BLaER1 treated with 17β-estradiol and CSF1 and Interleukin-3, amounts not matched to agents 10 nM and 100 nM (cell line): Measurements from ENCODE around the gene BMP2K.
"Not testable (repeated sequence)": the region's sequence is repeated elsewhere in the genome, so short reads cannot be mapped to it uniquely, and the experiment has no call there.

ENCODE experiments used
- H3K27ac ChIP-seq, 11 experiments: shearing (Covaris generic); formaldehyde crosslinking; 2 replicates each; pipeline ENCODE4 v1.8.1; 2022
- H3K27me3 ChIP-seq, 11 experiments: shearing (Covaris generic); formaldehyde crosslinking; 2 replicates each; pipeline ENCODE4 v1.8.1; 2022
- H3K36me3 ChIP-seq, 11 experiments: shearing (Covaris generic); formaldehyde crosslinking; 2 replicates each; pipeline ENCODE4 v1.8.1; 2022
- H3K4me1 ChIP-seq, 10 experiments: shearing (Covaris generic); formaldehyde crosslinking; 2 replicates each; pipeline ENCODE4 v1.8.1; 2022
- H3K4me2 ChIP-seq, 11 experiments: shearing (Covaris generic); formaldehyde crosslinking; 2 replicates each; pipeline ENCODE4 v1.8.1; 2022
- H3K4me3 ChIP-seq, 10 experiments: shearing (Covaris generic); formaldehyde crosslinking; 2 replicates each; pipeline ENCODE4 v1.8.1; 2022
- H3K9ac ChIP-seq, 11 experiments: shearing (Covaris generic); formaldehyde crosslinking; 2 replicates each; pipeline ENCODE4 v1.8.1; 2022
- H3K9me3 ChIP-seq, 11 experiments: shearing (Covaris generic); formaldehyde crosslinking; replicated peaks in 1 of 11; 2 replicates each; pipeline ENCODE4 v1.8.1; 2022
- H4K20me1 ChIP-seq, 11 experiments: shearing (Covaris generic); formaldehyde crosslinking; 2 replicates each; pipeline ENCODE4 v1.8.1; 2022
- Cebpa-rat ChIP-seq, 11 experiments: shearing (Covaris generic); IDR thresholded peaks; 2 replicates each; pipeline ENCODE4 v1.8.1; 2022

The BMP2K gene

GRCh38 chr4:78788007-78788889 lies 12.1 kb downstream of the BMP2K start:
- Histone ChIP-seq H3K27ac (0 out of 22 replicates have a peak overlapping the region, but pooled peaks of 1 of the 11 experiments have one; percentile 12), H3K4me1 (peaks cover 25 to 99% (median 35%) of the 10 kb centered on the region in 10 experiments), H3K4me2 (peak overlapping the region in 3 of 11 experiments; percentile 66 to 99 (median 99); a peak in 5 of 22 replicates), H3K9me3 (peaks cover 0 to 51% (median 26%) of the 10 kb centered on the region in 11 experiments; a peak in 13 of 22 replicates), H3K36me3 (peaks cover 47 to 100% (median 85%) of the 10 kb centered on the region in 11 experiments), H3K9ac (0 out of 22 replicates have a peak overlapping the region, but pooled peaks of 1 of the 11 experiments have one; percentile 46), H3K4me3 (no peak overlapping the region), H3K27me3 (no peaks in the 10 kb centered on the region), H4K20me1 (peaks cover 8 to 100% (median 93%) of the 10 kb centered on the region in 11 experiments; a peak in 21 of 22 replicates)
- TF ChIP-seq Cebpa-rat (IDR thresholded peaks at IDR 0.05), result no peak

- H3K27ac ChIP-seq, H3K4me3 ChIP-seq, H3K9ac ChIP-seq, H3K4me2 ChIP-seq, H3K27me3 ChIP-seq: not testable (repeated sequence)
- Histone ChIP-seq H4K20me1 (peaks cover 0 to 98% (median 82%) of the 10 kb centered on the region in 11 experiments; a peak in 19 of 22 replicates), H3K36me3 (peaks cover 42 to 87% (median 67%) of the 10 kb centered on the region in 11 experiments), H3K4me1 (peaks cover 0 to 75% (median 9%) of the 10 kb centered on the region in 10 experiments; a peak in 12 of 20 replicates), H3K9me3 (peaks cover 0 to 47% (median 34%) of the 10 kb centered on the region in 11 experiments; a peak in 19 of 22 replicates)
Observed at GRCh38 chr4:78795594-78796416, 19.7 kb downstream of the BMP2K start.

- H4K20me1 ChIP-seq, result peaks cover 0 to 98% (median 82%) of the 10 kb centered on the region in 11 experiments; a peak in 19 of 22 replicates
- H3K27me3 ChIP-seq, result no peaks in the 10 kb centered on the region
- peaks cover 0 to 46% (median 33%) of the 10 kb centered on the region in 11 experiments; a peak in 19 of 22 replicates for H3K9me3 ChIP-seq
- H3K36me3 ChIP-seq, result peaks cover 37 to 80% (median 60%) of the 10 kb centered on the region in 11 experiments
- H3K4me3 ChIP-seq, result no peak overlapping the region
- H3K4me2 ChIP-seq, result peak overlapping the region in 6 of 11 experiments; percentile 2 to 53 (median 21); a peak in 5 of 22 replicates
- no peak overlapping the region for H3K9ac ChIP-seq
- peaks cover 0 to 75% (median 9%) of the 10 kb centered on the region in 10 experiments; a peak in 12 of 20 replicates for H3K4me1 ChIP-seq
- H3K27ac ChIP-seq, result no peak overlapping the region
- TF ChIP-seq Cebpa-rat (IDR thresholded peaks at IDR 0.05), result no peak
Observed at GRCh38 chr4:78796526-78796925, 20.4 kb downstream of the BMP2K start.

- Histone ChIP-seq H3K4me1 (peaks cover 0 to 74% (median 9%) of the 10 kb centered on the region in 10 experiments; a peak in 12 of 20 replicates), H3K36me3 (peaks cover 34 to 76% (median 50%) of the 10 kb centered on the region in 11 experiments), H3K4me3 (no peak overlapping the region), H3K9me3 (peaks cover 0 to 46% (median 32%) of the 10 kb centered on the region in 11 experiments; a peak in 19 of 22 replicates), H3K27me3 (no peaks in the 10 kb centered on the region), H4K20me1 (peaks cover 0 to 98% (median 83%) of the 10 kb centered on the region in 11 experiments; a peak in 21 of 22 replicates), H3K4me2 (peak overlapping the region in 2 of 11 experiments; percentile 53 to 67; a peak in 4 of 22 replicates), H3K27ac (no peak overlapping the region; a peak in 1 of 22 replicates), H3K9ac (no peak overlapping the region)
- no peak for TF ChIP-seq Cebpa-rat (IDR thresholded peaks at IDR 0.05)
Observed at GRCh38 chr4:78797777-78798284, 21.7 kb downstream of the BMP2K start.

- Histone ChIP-seq H3K9ac (no peak overlapping the region), H3K36me3 (peaks cover 29 to 77% (median 50%) of the 10 kb centered on the region in 11 experiments)
Observed at GRCh38 chr4:78799551-78800495, 23.7 kb downstream of the BMP2K start.

GRCh38 chr4:78800965-78801364 lies 24.8 kb downstream of the BMP2K start:
- Histone ChIP-seq H3K4me1 (peaks cover 0 to 80% (median 9%) of the 10 kb centered on the region in 10 experiments; a peak in 12 of 20 replicates), H3K9ac (no peak overlapping the region), H3K36me3 (peaks cover 28 to 80% (median 53%) of the 10 kb centered on the region in 11 experiments), H3K4me3 (no peak overlapping the region), H3K9me3 (peaks cover 0 to 50% (median 41%) of the 10 kb centered on the region in 11 experiments; a peak in 19 of 22 replicates), H3K4me2 (peak overlapping the region in 2 of 11 experiments; percentile 13 to 32; a peak in 3 of 22 replicates), H3K27me3 (no peaks in the 10 kb centered on the region), H4K20me1 (peaks cover 0 to 98% (median 90%) of the 10 kb centered on the region in 11 experiments; a peak in 21 of 22 replicates), H3K27ac (peak overlapping the region in 1 of 11 experiments; percentile 12; a peak in 2 of 22 replicates)
- TF ChIP-seq Cebpa-rat (IDR thresholded peaks at IDR 0.05), result no peak

More at GRCh38 chr4:78799551-78800495, 23.7 kb downstream of the BMP2K start:
- Histone ChIP-seq H3K4me2 (peak overlapping the region in 2 of 11 experiments; percentile 53 to 62; a peak in 6 of 22 replicates), H3K27me3 (no peaks in the 10 kb centered on the region), H3K27ac (no peak overlapping the region; a peak in 1 of 22 replicates), H3K4me3 (no peak overlapping the region), H4K20me1 (peaks cover 0 to 98% (median 83%) of the 10 kb centered on the region in 11 experiments; a peak in 21 of 22 replicates), H3K4me1 (peaks cover 0 to 80% (median 9%) of the 10 kb centered on the region in 10 experiments; a peak in 12 of 20 replicates), H3K9me3 (peaks cover 0 to 45% (median 36%) of the 10 kb centered on the region in 11 experiments; a peak in 19 of 22 replicates)
- TF ChIP-seq Cebpa-rat (IDR thresholded peaks at IDR 0.05), result no peak

- H3K4me2 ChIP-seq, result peak overlapping the region in 2 of 11 experiments; percentile 21 to 56; a peak in 2 of 22 replicates
- H3K9ac ChIP-seq, result no peak overlapping the region
- H4K20me1 ChIP-seq, result peaks cover 0 to 100% (median 91%) of the 10 kb centered on the region in 11 experiments; a peak in 21 of 22 replicates
- H3K9me3 ChIP-seq, result peaks cover 12 to 78% (median 52%) of the 10 kb centered on the region in 11 experiments
- H3K36me3 ChIP-seq, result peaks cover 25 to 84% (median 57%) of the 10 kb centered on the region in 11 experiments
- peaks cover 0 to 65% (median 0%) of the 10 kb centered on the region in 10 experiments; a peak in 5 of 20 replicates for H3K4me1 ChIP-seq
- no peaks in the 10 kb centered on the region for H3K27me3 ChIP-seq
- no peak overlapping the region for H3K27ac ChIP-seq
- no peak overlapping the region for H3K4me3 ChIP-seq
- no peak for TF ChIP-seq Cebpa-rat (IDR thresholded peaks at IDR 0.05)
Observed at GRCh38 chr4:78803983-78804382, 27.8 kb downstream of the BMP2K start.
